Activated CD8-positive, alpha-beta memory T cell treated with anti-CD3 and anti-CD28 coated beads, Interleukin-2, amount 50 U/mL, for 48 hours (primary cell): Measurements from ENCODE around the gene NCOA6.

ENCODE experiments used
- DNase-seq: peaks from one replicate; pipeline ENCODE4 v3.0.0-alpha.2; 2020

Gene NCOA6

DNA sequence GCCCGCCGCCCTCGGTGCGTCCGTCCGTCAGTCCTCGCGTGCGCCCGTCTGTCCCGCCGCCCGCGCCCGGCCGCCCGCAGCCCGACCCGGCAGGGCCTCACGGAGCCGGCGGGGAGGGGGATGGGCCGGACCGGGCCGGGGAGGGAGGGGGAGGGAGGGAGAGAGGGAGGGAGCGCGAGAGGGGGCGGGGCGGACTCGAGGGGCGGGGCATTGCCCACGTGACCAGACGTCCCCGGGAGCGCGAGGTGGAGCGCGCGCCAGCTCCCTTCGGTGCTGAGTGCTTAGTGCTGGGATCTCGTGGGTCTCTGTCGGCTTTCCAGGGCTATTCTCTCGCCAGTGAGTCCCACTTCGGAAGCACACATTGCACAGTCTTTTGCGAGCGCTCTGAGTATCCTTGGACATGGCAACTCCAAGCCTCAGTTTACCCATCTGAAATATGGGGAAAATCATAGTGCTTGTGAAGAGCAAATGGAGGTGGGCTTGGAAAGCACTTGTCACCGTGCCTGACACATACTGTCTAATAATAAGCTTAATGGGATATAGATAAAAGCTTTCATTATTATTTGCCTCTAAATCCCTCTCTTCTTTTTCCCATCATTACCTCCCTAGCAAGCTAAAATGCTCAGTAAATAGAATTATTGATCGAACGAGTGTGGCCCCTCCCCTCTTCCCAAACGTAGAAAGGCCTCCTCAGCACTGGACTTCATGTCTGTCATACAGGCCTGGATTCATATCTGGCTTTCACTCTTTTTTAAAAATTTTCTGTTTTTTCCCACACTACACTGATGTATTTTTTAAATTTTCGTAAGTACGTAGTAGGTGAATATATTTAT is at the start of gene NCOA6:
Gene NCOA6, minus strand, starts transcription at position 122 of the 833 bp plus-strand sequence. CDS start 43,296 bp downstream, outside the sequence.
- peak; percentile 91 for DNase-seq

DNA sequence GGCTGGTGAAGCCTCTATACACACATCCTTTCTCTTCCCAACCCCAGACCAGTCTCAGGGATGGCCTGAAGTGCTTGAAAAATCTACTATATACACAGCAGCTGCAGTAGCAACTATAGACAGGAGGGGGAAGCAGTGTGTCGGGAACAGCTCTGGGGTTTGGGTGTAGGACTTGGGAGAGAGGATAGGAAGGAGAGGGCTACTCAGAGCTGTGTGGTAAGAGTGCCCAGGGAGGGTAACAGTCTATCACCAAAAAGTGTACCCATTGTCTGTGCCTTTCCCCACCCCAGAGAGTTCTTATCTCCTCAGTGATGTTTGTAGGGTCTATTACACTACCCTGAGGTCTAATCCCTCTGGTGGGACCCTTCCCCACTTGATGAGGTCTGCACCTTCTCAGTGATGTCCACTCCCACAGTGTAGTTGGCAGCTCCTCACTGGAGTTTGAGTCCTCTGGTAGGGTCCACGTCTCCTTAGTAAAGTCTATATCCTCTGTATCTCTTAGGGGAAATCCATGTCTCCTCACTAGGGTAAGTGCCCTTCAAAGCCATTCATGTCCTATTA is 48.7 kb upstream of the NCOA6 start:
- DNase-seq, result peak; percentile 65

DNA sequence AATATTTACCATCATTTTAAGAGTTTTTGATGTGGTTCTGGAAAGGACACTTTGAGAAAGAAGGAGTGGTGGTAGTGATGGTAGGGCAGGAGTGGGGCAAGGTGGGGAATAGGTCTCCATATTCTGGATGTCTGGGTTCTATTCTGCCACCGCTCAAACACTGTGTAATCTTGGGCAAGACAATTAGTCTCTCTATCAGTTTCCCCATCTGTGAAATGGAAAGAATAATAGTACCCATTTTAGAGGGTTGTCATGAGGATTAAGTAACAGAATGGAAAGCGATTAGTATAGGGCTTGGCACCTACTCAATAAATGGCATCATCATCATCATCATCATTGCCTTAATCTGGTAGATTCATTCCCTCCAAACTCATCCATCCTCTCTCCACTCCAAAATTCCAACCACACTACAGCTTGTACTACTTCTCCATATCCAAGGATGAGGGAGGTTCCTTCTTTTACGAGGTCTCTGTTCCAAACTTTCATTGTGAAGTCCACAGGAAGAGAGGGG is 48.2 kb upstream of the NCOA6 start:
- DNase-seq, result no peak

- DNase-seq, result peak; percentile 94
Observed at GRCh38 chr20:34872622-34873224, 47.3 kb upstream of the NCOA6 start, which contains the start of gene GGT7. Gene GGT7, minus strand, starts transcription at chr20:34872856. Its CDS starts 41 bp downstream, at chr20:34872815.

DNA sequence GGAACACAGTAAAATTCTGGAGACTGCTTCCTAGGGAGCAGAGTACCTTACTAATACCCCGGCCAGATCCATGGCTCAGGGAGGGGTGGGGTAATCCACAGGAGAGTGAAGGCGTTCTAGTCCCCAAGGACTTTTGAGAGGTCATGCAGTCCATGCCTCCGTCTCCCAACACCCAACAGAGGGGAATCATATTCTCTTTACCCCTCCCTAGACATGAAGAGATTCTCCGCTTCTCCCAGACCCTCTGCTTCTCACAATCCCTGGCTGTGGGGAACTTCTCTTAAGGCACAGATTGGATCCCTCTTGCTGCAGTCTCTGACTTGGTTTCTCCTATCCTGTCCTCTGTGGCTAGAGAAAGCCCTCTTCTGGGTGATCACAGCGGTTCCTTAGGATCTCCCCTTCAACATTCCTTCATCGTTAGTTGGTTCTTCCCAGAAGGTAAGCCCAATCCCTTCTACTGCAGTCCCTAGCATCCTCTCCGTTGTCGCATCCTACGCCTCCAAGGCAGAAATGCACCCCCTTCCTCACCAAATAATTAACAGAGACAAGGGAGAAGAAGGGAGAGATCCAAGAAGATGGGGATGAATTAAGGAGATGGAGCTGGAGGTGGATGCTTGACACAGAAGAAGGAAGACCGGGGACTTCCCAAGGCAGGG is 46.6 kb upstream of the NCOA6 start:
- DNase-seq, result no peak

DNA sequence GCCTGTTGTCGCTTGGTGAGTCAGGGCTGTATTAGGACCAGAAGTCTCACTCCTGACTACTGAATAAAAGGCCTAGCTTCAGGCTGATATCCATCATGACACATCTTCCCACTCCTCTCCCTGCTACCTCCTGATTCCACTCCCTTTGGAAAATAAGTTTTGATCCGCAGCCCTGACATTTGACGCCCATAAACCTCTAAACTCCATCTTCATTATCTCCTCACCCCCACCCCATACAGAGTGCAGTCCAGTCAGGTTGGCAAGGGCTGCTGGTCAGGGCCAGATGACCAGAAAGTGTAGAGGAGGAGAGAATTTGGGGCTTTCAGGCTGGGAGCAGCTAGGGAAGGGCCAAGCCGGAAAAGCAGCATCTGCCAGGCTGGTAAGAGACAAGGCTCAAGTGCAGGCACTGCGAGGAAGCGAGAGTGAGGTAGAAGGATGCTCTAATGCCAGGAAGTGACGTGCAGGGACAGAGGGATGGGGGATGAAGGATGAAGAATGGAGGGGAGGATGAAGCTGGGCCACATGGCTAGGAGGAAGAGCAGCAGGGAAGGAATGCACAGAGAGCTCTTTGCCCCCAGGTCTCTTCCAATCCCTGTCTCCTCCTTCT is 46.0 kb upstream of the NCOA6 start:
- DNase-seq, result peak; percentile 36

- no peak for DNase-seq
Observed at GRCh38 chr20:34864216-34864615, 38.8 kb upstream of the NCOA6 start.

DNA sequence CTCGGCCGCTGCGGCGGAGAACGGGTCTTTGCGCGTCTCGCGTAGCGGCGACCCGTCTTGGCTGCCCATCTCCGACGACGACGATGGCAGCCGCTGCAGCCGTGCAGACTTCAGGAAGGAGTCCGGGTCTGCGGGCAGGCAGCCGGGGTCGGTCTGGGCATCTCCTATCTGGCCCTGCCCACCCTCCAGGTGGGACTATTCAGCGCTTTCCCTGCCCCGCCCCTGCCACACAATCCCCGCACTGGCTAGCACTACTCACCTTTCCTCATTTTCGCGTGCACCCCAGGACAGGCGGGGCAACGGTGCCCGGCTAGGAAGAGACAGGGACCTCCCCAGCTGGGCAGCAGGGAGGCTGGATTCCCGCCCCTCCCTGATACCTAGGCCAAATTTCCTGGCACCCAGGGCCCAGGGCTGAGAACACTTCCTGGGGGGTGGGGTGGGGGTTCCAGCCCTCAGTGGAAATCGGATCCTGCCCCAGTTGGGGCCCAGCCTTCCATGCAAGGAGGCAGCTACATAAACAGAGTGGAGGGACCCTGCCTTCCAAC is 38.0 kb upstream of the NCOA6 start:
- DNase-seq, result no peak

GRCh38 chr20:34862724-34863123 is 37.3 kb upstream of the NCOA6 start:
- DNase-seq, result no peak

DNA sequence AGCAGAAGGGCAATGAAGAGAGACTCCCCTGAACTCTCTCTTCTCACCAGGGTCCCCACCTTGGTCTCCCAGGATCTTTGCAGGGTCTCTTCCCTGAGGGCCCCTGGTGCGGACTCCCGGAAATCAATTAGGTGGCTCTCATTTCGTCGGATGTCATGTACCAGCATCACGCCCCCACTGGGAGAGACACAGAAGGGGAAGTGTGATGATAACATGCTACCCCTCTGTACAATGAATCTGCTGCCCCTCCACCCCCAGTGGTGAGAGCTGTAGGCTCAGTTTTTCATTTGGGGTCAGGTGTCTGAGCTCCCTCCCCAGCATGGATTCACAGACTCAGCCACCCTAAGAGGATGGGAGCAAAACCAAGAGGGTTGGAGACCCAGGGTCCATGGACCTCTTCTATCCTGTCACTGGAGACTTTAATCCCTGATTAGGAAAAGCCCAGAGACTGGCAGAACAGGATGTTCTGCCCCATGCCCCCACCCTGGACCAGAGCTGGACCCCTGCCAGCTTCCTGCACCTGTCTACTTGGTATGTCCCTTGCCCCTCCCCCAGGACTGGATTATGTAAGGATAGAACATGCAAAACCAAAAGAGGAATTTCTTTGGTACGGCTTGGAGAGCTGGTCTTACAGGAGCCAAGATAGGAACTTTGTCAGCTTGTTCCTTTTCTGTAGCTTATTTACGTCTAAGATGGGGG is 36.1 kb upstream of the NCOA6 start:
- DNase-seq, result no peak

DNA sequence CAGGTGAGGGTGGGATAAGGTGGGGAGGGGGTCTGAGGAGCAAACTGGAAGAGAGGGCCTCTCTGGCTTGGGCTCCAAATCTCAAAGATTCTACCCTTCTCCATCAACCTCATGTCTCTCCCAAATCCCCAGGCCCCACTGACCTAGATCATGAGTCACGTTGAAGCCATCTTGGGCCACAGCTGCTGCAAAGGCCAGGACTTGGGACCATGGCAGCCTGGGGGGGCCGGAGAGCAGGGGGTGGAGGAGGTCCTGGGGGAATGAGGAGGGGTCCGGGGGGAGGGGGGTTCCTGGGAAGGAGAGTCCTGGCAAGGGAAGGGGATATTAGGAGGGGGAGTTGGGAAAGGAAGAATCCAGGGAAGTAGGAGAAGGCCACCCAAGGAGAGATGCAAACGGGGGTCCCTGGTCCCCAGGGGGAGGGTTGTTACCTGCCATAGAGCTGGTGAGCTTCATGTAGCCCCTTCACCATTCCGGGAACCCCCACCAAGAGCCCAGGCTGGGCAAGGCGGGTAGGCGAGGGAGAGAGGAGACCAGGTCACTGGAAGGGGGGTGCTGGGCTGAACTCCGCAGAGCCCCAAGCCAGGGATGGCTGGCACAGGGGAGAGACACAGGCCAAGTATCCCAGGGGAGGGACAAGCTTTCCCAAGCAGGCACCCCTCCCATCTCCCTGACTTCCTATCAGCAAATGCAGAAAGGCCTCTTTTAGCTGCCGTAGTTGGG is 34.5 kb upstream of the NCOA6 start:
- peak; percentile 33 for DNase-seq

- no peak for DNase-seq
Observed at GRCh38 chr20:34859367-34859766, 33.9 kb upstream of the NCOA6 start.

- no peak for DNase-seq
Observed at GRCh38 chr20:34852298-34852697, 26.8 kb upstream of the NCOA6 start.

DNA sequence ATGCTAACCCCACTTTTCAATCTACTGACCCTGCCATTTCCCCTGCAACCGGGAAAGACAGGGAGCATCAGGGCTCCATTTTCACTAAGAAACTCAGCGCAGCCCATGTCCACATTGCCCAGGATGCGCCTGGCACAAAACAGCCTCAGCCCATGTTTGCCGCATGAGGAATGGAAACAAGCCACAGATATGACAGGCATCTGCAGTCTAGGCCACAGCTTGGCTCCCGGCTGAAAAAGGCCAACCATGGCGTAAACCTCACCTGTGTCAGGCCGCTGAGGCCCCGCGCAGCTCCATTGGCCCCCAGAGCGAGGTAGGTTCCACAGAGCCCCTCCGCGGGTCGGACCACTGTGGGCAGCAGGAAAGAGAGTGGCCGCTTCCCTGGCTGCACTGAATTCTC is 25.5 kb upstream of the NCOA6 start:
- DNase-seq, result no peak

DNA sequence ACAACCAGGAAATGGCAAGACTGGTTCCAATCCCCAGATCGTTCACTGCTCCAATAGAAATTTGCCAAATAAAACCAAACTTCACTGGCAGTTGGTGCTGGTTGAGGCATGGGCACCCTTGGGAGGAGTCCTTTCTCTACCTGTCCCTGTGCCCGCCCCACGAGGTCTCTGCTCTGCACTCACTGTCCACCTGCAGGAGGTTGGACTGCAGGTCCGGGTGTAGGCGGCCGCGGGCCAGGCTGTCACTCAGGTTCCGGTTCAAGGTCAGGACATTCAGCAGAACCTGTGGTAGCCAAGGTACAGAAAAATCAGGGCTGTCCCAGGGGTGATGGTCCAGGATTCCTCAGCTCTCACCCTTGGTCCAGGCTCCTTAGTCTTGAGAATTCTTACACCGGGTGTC is 24.3 kb upstream of the NCOA6 start:
- DNase-seq, result no peak

DNA sequence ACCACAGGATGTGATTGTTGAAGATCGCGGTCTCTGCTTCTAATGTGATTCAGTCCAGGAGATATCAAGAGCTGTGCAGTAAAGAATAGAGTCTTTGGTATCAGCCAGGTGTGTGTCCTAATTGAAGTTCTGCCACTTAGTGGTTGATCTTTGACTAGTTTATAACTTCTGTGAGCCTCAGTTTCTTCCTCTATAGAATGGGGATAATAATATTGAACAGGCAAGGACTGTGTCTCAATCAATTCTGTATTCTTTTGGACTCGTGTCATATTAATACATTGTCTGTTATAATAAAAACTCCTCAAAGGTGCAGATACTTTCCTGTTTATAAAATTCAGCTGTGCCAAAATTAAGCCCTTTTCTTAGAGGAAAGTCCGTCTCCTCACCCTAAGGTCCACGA is 23.1 kb upstream of the NCOA6 start:
- no peak for DNase-seq

DNA sequence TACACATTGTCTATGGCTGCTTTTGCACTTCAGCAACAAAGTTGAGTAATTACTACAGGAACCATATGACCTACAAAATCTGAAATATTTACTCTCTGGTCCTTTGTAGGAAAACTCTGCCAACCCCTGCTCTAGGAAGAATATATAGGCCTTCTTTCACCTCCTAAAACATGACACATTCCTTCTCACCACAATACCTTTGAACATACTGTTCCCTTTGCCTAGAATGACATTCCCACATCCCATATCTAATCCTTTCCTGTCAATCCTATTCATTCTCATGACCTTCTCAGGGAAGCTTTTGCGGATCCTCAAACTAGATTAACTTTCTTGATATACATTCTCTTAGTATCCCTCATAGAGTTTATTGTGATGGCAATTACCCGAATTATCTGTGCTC is 18.0 kb upstream of the NCOA6 start:
- DNase-seq, result no peak

DNA sequence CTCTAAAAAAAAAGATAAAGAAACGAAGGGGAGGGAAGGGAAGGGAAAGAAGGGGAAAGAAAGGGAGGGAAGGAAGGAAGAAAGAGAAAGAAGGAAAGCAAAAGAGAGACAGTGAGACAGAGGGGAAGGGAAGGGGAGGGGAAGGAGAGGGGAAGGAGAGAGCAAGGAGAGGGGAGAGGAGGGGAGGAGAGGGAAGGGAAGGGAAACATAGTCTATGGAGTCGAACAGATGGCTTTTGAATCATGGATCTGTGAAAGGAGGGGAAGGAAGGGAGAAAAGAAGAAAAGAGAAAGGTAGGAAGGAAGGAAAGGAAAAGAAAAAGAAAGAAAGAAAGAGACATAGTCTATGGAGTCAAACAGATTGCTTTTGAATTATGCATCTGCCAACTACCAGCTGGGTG is 16.7 kb upstream of the NCOA6 start:
- DNase-seq, result no peak

DNA sequence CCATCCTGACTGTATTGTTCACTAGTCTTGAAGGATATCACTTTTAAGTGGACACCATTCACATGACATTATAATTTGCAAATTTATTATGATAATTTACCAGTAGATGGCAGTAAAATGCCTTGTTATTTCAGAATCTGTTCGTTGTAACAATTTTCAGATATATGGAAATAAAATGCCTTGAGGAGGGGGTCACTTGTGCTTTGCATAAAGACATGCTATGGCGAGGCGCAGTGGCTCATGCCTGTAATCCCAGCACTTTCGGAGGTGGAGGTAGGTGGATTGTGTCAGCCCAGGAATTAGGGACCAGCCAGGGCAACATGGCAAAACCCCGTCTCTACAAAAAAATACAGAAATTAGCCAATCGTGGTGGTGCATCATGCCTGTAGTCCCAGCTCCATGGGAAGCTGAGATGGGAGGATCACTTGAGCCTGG is 9.0 kb upstream of the NCOA6 start:
- no peak for DNase-seq

- DNase-seq, result no peak
Observed at GRCh38 chr20:34831936-34832335, 6.5 kb upstream of the NCOA6 start.

- no peak for DNase-seq
Observed at GRCh38 chr20:34829191-34829590, 3.7 kb upstream of the NCOA6 start.
